Measurements from ENCODE around the gene SHC2.
"Not testable (repeated sequence)": the region's sequence is repeated elsewhere in the genome, so short reads cannot be mapped to it uniquely, and the experiment has no call there.

DNA sequence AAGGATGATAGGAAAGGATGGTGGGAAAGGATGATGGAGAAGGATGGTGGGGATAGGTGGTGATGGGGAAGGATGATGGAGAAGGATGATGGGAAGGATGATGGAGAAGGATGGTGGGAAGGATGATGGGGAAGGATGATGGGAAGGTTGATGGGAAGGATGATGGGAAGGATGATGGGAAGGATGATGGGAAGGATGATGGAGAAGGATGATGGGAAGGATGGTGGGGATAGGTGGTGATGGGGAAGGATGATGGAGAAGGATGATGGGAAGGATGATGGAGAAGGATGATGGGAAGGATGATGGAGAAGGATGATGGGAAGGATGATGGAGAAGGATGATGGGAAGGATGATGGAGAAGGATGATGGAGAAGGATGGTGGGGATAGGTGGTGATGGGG, 67.3 kb downstream of the SHC2 start:
- not testable (repeated sequence) for TF ChIP-seq ZNF24 (IDR thresholded peaks at IDR 0.05); NFIB (CRISPR knock-in tag; IDR thresholded peaks at IDR 0.05; ENCODE audit: borderline replicate concordance)
